Activated T-helper 9 cell treated with anti-CD3 and anti-CD28 coated beads, Interleukin-2, amount 50 U/mL, for 16 hours (primary cell): ENCODE measurements around the gene RELT.

Experiments used
- DNase-seq: peaks from one replicate; pipeline ENCODE4 v3.0.0-alpha.2; 2020; ENCODE audit warnings: low read depth

Gene RELT

GRCh38 chr11:73376803-73377629 is 817 bp downstream of the RELT start:
- DNase-seq: peak; percentile 39

- no peak for DNase-seq
Measured at GRCh38 chr11:73379189-73379880, 3.1 kb downstream of the RELT start.

GRCh38 chr11:73380331-73380730 is 4.1 kb downstream of the RELT start:
- DNase-seq: no peak

GRCh38 chr11:73380897-73381410 is 4.8 kb downstream of the RELT start:
- DNase-seq: no peak

GRCh38 chr11:73381589-73381988 is 5.4 kb downstream of the RELT start:
- DNase-seq: no peak

GRCh38 chr11:73382183-73382582 is 6.0 kb downstream of the RELT start:
- DNase-seq: no peak

- DNase-seq: no peak
Measured at GRCh38 chr11:73382747-73383146, 6.5 kb downstream of the RELT start.

GRCh38 chr11:73383249-73384124 is 7.3 kb downstream of the RELT start:
- no peak for DNase-seq

- DNase-seq: no peak
Measured at GRCh38 chr11:73384125-73384441, 7.9 kb downstream of the RELT start.

GRCh38 chr11:73384531-73384871 is 8.3 kb downstream of the RELT start:
- no peak for DNase-seq

- no peak for DNase-seq
Measured at GRCh38 chr11:73384872-73385689, 8.9 kb downstream of the RELT start.

GRCh38 chr11:73386016-73386415 is 9.8 kb downstream of the RELT start:
- no peak for DNase-seq

GRCh38 chr11:73386546-73386945 is 10.3 kb downstream of the RELT start:
- no peak for DNase-seq

GRCh38 chr11:73387594-73388264 is 11.5 kb downstream of the RELT start:
- DNase-seq: no peak

GRCh38 chr11:73388265-73389133 is 12.3 kb downstream of the RELT start:
- DNase-seq: no peak

- no peak for DNase-seq
Measured at GRCh38 chr11:73389134-73389525, 12.9 kb downstream of the RELT start.

GRCh38 chr11:73389916-73390315 is 13.7 kb downstream of the RELT start:
- no peak for DNase-seq

GRCh38 chr11:73390601-73391565 is 14.7 kb downstream of the RELT start:
- no peak for DNase-seq

GRCh38 chr11:73391665-73392064 is 15.5 kb downstream of the RELT start:
- no peak for DNase-seq
